NB4 (cell line): ENCODE data around the gene HMSD.
"Not testable (repeated sequence)": the region's sequence is repeated elsewhere in the genome, so short reads cannot be mapped to it uniquely, and the experiment has no call there.

ENCODE experiments used
- DNase-seq: peaks from one replicate; pipeline ENCODE4 v3.0.0; 2010; ENCODE audit warnings: low read depth
- H3K4me3 ChIP-seq: one replicate; pipeline ENCODE4 v1.5.1; 2011; ENCODE audit warnings: mild to moderate bottlenecking, low read depth, low read length, moderate library complexity
- MAX ChIP-seq: IDR thresholded peaks from 2 replicates; pipeline ENCODE4 v1.6.1; 2011; ENCODE audit warnings: low read depth, low read length
- MYC ChIP-seq: IDR thresholded peaks from 2 replicates; pipeline ENCODE4 v1.6.1; 2011; ENCODE audit warnings: low read depth, low read length
- POLR2A ChIP-seq: IDR thresholded peaks from 2 replicates; pipeline ENCODE4 v1.6.1; 2011; ENCODE audit warnings: mild to moderate bottlenecking; ENCODE audit not compliant: insufficient read length; ENCODE audit errors: extremely low read depth
- TF ChIP-seq, protein P1 (sequence below): IDR thresholded peaks from one replicate; pipeline ENCODE4 v1.5.1; 2012; ENCODE audit warnings: low read depth, low read length

Gene HMSD

DNA sequence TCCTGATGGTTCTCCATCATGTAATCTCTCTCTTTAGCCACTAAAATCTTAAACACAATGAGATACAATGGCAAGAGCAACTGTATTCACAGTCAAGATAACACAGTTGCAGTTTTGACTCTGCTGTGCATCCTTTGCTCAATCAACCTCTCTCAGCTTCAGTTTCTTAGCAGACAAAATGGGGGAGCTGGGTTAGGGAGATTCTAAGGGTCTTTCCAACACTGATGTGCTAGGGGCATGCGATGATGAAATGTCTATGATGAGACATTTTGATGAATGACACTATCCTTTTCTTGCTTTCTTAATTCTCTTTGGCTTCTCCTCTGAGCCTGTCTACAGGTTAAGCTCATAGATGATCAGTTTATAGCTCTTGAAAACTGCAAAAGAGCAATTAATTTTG, 40.2 kb upstream of the HMSD start:
- no peak overlapping the region for H3K4me3 ChIP-seq
- DNase-seq = no peak
- TF ChIP-seq, protein P1, sequence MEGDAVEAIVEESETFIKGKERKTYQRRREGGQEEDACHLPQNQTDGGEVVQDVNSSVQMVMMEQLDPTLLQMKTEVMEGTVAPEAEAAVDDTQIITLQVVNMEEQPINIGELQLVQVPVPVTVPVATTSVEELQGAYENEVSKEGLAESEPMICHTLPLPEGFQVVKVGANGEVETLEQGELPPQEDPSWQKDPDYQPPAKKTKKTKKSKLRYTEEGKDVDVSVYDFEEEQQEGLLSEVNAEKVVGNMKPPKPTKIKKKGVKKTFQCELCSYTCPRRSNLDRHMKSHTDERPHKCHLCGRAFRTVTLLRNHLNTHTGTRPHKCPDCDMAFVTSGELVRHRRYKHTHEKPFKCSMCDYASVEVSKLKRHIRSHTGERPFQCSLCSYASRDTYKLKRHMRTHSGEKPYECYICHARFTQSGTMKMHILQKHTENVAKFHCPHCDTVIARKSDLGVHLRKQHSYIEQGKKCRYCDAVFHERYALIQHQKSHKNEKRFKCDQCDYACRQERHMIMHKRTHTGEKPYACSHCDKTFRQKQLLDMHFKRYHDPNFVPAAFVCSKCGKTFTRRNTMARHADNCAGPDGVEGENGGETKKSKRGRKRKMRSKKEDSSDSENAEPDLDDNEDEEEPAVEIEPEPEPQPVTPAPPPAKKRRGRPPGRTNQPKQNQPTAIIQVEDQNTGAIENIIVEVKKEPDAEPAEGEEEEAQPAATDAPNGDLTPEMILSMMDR = no peak
- no peak for TF ChIP-seq MAX
- TF ChIP-seq POLR2A = no peak
- no peak for TF ChIP-seq MYC

DNA sequence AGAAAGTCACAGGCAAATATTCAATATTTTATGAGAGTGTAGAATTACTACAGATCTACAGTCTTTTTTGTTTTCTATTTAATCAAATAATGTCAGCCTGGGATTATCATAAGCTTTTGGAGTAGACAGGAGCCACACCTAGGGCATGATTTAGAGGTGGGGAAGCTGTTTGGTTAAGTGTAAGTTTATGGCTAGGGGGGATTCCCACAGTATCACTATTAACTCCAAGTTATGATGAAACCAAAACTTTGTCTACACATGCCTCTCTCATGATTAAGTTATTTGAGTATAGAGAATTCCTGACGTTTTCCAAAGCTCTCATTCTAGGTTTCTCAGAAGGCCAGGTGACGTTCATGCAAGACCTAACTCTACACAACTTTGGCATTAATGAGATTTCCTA, 39.2 kb upstream of the HMSD start:
- DNase-seq = no peak
- no peak overlapping the region for H3K4me3 ChIP-seq
- no peak for TF ChIP-seq MAX
- TF ChIP-seq MYC = no peak
- no peak for TF ChIP-seq POLR2A
- TF ChIP-seq, protein P1 = no peak

DNA sequence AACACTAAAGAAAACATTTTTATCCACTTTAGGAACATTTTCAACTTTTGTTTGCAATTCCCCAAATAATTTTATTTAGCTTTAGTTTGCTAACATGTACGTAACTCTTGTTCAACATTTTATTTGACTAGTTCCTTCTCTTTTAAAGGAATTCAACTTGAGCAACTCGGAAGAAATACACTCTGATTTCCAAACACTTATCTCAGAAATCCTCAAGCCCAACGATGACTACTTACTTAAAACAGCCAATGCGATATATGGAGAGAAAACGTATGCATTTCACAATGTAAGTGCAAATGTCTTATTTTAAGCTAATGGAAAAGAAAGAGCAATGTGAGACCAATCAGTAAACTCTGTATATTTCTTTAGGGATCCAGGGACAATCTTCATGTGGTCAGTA, 31.3 kb upstream of the HMSD start:
- no peak for TF ChIP-seq MAX
- DNase-seq = no peak
- no peak overlapping the region for H3K4me3 ChIP-seq

GRCh38 chr18:63922049-63922448, 27.1 kb upstream of the HMSD start:
- TF ChIP-seq MYC (no peak), MAX (no peak), POLR2A (no peak)
- TF ChIP-seq, protein P1 = no peak
- DNase-seq = no peak
- no peak overlapping the region for H3K4me3 ChIP-seq

- TF ChIP-seq, protein P1 = no peak
- TF ChIP-seq POLR2A = no peak
- no peak for TF ChIP-seq MAX
- TF ChIP-seq MYC = no peak
- H3K4me3 ChIP-seq = no peak overlapping the region
- DNase-seq = no peak
These were observed 24.6 kb upstream of the HMSD start for GRCh38 chr18:63924551-63924950.

GRCh38 chr18:63928331-63928730, 20.8 kb upstream of the HMSD start:
- no peak overlapping the region for H3K4me3 ChIP-seq
- TF ChIP-seq, protein P1 = no peak
- TF ChIP-seq MAX (no peak), POLR2A (no peak), MYC (no peak)

GRCh38 chr18:63929369-63929768, 19.7 kb upstream of the HMSD start:
- H3K4me3 ChIP-seq = not testable (repeated sequence)
- DNase-seq = peak; percentile 34

More at GRCh38 chr18:63928331-63928730, 20.8 kb upstream of the HMSD start:
- DNase-seq = peak; percentile 61
